ENCODE results near the gene FNBP1. TPM values are rescaled to one million over a fixed set of nuclear protein-coding genes. Genes with fewer than 3 reads are reported as not detected.

FNBP1 gene
- total RNA-seq, 1 donor from 2014 or later, result 20.5 TPM

DNA sequence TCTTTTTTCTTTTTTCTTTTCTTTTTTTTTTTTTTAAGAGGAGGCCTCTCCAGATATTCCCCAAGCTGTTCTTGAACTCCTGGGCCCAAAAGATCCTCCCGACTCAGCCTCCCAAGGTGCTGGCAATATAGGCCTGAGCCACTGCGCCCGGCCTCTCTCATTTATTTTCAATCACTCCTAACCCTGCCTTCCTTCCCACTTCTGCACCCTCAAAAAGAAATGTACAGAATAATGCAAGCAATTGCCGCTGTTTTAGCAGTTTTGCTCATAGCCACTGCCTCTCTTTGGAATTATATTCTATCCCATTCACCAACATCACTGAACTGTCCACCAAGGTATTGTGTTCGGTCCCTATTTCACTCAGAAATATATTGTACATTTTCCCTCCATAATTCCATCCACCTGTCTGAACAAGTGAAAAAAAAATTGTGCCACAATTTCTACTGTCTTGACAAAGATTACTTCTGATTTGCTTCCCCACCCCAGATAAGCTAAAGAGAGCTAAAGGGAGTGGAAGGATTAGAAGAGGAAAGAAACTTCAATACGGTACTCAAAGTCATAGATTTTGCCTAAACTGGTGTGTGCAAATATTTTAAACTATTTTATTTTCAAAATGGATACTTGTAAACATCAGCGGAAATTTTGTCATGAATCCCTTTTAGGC is 1.9 kb downstream of the FNBP1 start:
- peak overlapping the region; percentile 99 for H3K4me3 ChIP-seq
- no peak for DNase-seq
- H3K4me1 ChIP-seq, result peaks cover 52% of the 10 kb centered on the region
- H3K27ac ChIP-seq (replicated peaks), result peak overlapping the region; percentile 96
- no peaks in the 10 kb centered on the region for H3K27me3 ChIP-seq (ENCODE audit: low read depth)
- intact Hi-C loops (cut with micrococcal nuclease), result no loop called here
- TF ChIP-seq, protein P1, sequence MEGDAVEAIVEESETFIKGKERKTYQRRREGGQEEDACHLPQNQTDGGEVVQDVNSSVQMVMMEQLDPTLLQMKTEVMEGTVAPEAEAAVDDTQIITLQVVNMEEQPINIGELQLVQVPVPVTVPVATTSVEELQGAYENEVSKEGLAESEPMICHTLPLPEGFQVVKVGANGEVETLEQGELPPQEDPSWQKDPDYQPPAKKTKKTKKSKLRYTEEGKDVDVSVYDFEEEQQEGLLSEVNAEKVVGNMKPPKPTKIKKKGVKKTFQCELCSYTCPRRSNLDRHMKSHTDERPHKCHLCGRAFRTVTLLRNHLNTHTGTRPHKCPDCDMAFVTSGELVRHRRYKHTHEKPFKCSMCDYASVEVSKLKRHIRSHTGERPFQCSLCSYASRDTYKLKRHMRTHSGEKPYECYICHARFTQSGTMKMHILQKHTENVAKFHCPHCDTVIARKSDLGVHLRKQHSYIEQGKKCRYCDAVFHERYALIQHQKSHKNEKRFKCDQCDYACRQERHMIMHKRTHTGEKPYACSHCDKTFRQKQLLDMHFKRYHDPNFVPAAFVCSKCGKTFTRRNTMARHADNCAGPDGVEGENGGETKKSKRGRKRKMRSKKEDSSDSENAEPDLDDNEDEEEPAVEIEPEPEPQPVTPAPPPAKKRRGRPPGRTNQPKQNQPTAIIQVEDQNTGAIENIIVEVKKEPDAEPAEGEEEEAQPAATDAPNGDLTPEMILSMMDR (IDR thresholded peaks at IDR 0.05; ENCODE audit: borderline replicate concordance), result no peak
- no peaks in the 10 kb centered on the region for H3K36me3 ChIP-seq
- no peaks in the 10 kb centered on the region for H3K9me3 ChIP-seq (replicated peaks)

DNA sequence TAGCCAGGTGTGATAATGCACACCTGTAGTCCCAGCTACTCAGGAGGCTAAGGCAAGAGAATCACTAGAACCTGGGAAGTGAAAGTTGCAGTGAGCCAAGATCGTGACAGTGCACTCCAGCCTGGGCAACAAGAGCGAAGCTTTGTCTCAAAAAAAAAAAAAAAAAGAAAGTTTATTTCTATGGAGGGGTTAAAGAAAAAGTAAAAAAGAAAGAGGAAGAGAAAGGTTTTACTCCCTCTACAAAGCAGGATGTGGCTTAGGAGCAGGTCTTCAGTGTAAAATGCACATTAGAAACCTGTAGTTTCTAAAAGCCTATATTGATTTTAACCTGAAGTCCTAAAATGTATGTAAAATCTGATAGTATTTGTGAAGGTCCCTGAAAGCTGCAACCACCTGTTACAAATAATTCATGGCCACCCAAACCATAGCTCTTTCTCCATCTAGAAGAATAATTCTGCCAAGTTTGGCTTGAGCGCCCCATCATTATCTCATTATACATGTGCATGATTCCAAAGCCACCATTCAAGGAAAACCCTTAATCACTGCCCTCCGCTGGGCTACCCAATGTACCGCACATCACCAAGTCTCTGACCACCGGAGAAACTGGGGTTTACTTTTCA is 3.4 kb downstream of the FNBP1 start:
- peaks cover 49% of the 10 kb centered on the region for H3K4me1 ChIP-seq
- no peak for DNase-seq
- no peaks in the 10 kb centered on the region for H3K27me3 ChIP-seq (ENCODE audit: low read depth)
- TF ChIP-seq, protein P1 (IDR thresholded peaks at IDR 0.05; ENCODE audit: borderline replicate concordance), result no peak
- intact Hi-C loops (cut with micrococcal nuclease), result no loop called here
- H3K27ac ChIP-seq (replicated peaks), result no peak overlapping the region
- no peak overlapping the region for H3K4me3 ChIP-seq
- H3K36me3 ChIP-seq, result no peaks in the 10 kb centered on the region
- no peaks in the 10 kb centered on the region for H3K9me3 ChIP-seq (replicated peaks)

DNA sequence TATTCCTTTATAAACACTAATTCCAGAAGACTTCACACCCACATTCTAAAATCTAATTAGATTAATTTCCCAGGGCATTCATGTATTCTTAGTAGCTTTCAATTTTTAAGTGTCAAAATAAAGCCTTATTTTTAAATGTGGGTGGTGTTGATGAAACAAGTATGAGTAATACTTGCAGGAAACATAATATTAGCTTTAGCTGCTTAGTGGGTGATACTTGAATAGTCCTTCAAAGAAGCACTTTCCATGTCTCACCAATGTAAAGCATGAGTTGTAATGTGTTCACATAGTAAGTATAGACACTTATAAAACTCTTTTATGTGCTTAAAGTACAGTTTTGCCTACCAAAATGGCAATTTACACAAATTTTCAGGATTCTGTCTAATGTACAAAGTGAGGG is 6.9 kb downstream of the FNBP1 start:
- Histone ChIP-seq H3K9me3 (replicated peaks) (no peaks in the 10 kb centered on the region), H3K27me3 (ENCODE audit: low read depth) (no peaks in the 10 kb centered on the region), H3K4me1 (peaks cover 43% of the 10 kb centered on the region), H3K4me3 (no peak overlapping the region), H3K27ac (replicated peaks) (no peak overlapping the region), H3K36me3 (no peaks in the 10 kb centered on the region)
- DNase-seq, result no peak
- TF ChIP-seq, protein P1 (IDR thresholded peaks at IDR 0.05; ENCODE audit: borderline replicate concordance), result no peak
- intact Hi-C loops (cut with micrococcal nuclease), result no loop called here

DNA sequence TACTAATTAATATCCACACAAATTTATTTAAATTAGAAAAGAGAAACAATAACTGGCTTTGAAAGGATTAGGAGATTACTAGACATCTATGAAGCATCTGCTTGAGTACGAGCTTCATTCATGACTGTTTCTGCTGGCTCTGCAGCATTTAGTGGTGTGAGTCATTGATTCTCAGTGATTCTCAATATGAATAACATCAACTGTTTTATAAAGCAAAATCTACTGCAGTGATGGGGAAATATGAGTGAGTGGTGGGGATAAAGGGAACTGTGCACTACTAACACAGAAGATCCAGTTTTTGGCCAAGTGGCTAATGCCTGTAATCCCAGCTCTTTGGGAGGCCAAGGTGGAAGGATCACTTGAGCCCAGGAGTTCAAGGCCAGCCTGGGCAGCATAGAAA is 8.4 kb downstream of the FNBP1 start:
- TF ChIP-seq, protein P1 (IDR thresholded peaks at IDR 0.05; ENCODE audit: borderline replicate concordance), result no peak
- intact Hi-C loops (cut with micrococcal nuclease), result no loop called here

DNA sequence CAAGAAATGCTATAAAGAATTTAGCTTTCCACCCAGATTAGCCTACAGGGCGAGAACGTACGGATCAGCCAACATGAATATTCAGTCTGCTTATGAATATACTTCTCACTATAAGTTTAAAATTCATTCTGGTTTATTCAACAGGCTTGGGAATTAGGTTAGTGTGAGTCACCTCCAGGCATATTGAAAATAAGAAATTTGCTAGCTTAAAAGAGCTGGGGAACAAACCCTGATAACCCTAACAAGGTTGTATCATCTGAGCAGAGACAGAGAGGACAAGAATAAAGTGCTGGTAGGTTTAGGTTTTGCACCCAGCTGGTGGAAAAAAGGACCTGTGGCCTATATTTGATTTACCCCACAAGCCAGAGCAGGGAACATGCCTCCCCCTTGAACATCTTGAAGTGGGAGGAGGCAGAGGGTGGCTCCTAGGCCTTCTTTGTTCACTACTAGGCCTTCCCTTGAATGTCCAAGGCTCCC is 12.3 kb downstream of the FNBP1 start:
- Histone ChIP-seq H3K36me3 (no peaks in the 10 kb centered on the region), H3K27me3 (ENCODE audit: low read depth) (no peaks in the 10 kb centered on the region), H3K9me3 (replicated peaks) (peaks cover 7% of the 10 kb centered on the region), H3K27ac (replicated peaks) (no peak overlapping the region), H3K4me1 (peaks cover 63% of the 10 kb centered on the region), H3K4me3 (no peak overlapping the region)
- intact Hi-C loops (cut with micrococcal nuclease), result no loop called here
- TF ChIP-seq, protein P1 (IDR thresholded peaks at IDR 0.05; ENCODE audit: borderline replicate concordance), result no peak
- no peak for DNase-seq

More for the DNA sequence above, 8.4 kb downstream of the FNBP1 start:
- Histone ChIP-seq H3K4me3 (no peak overlapping the region), H3K27ac (replicated peaks) (no peak overlapping the region), H3K27me3 (ENCODE audit: low read depth) (no peaks in the 10 kb centered on the region), H3K4me1 (peaks cover 50% of the 10 kb centered on the region), H3K9me3 (replicated peaks) (no peaks in the 10 kb centered on the region), H3K36me3 (no peaks in the 10 kb centered on the region)
- no peak for DNase-seq
